Activated T-cell treated with anti-CD3 and anti-CD28 coated beads, Interleukin-2, amount 50 U/mL, for 24 hours (primary cell): ENCODE results near the gene ADCY2.
"Not testable (repeated sequence)": the region's sequence is repeated elsewhere in the genome, so short reads cannot be mapped to it uniquely, and the experiment has no call there.

ENCODE experiments used
- DNase-seq: peaks from one replicate; pipeline ENCODE4 v3.0.0-alpha.2; 2020
- H3K27ac Mint-ChIP-seq: 2 replicates; pipeline ENCODE4 v1.8.0; 2020; ENCODE audit warnings: mild to moderate bottlenecking, mixed read lengths
- H3K27me3 Mint-ChIP-seq: 2 replicates; pipeline ENCODE4 v1.8.0; 2020; ENCODE audit warnings: mixed read lengths
- H3K36me3 Mint-ChIP-seq: 2 replicates; pipeline ENCODE4 v1.8.0; 2020; ENCODE audit warnings: low read depth, mixed read lengths
- H3K4me1 Mint-ChIP-seq: 2 replicates; pipeline ENCODE4 v1.8.0; 2020; ENCODE audit warnings: low read depth, mixed read lengths
- H3K4me3 Mint-ChIP-seq: 2 replicates; pipeline ENCODE4 v1.8.0; 2020; ENCODE audit warnings: mild to moderate bottlenecking, moderate library complexity, mixed read lengths
- H3K9me3 Mint-ChIP-seq: 2 replicates; pipeline ENCODE4 v1.8.0; 2020; ENCODE audit warnings: mixed read lengths

The ADCY2 gene

DNA sequence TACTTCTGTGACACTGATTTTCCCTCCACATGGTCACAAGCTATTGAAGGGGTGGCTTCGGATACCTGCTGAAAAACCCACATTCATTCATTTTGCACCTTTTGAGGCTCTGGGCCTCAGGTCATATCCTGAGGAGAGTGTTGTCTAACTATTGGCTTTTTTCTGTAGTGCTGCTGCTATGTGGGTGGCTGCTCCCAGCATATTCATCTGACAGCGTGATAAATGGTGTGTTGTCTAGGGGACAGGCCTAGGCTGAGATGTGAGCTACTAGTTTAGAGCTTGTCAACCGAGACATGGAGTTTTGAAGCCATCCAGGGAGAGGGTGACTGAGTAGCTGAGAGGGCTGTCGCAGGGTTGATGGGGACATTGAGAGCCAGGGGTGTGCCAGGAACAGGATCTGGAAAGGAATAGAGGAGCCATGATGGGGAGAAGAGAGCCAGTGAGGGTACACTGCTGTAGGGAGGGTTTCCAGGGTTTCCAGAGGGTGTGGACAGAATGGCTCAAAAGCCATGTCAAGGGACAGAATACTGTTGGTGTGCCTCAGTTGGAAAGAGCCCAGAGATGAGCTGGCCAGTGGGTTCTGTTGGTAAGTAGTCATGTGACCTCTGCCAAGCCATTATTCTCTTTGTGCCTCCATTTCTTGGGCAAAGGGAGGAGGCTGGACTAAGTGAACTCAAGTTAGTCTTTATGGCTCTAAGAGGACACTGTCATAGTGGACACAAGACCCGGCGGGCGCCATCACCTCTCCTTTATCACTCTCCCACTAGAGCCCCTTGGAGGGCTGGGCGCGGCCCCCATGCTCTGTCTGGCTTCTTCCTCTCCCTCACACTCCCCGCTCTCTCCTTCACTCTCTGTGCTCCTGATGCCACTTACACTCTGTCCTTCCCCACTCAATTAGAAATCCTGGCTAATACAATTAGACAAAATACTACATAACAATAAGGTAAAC lies 19.9 kb downstream of the ADCY2 start:
- Mint-ChIP-seq H3K9me3 (peaks cover 2% of the 10 kb centered on the region), H3K27me3 (peaks cover 7% of the 10 kb centered on the region), H3K4me3 (no peak overlapping the region), H3K4me1 (no peaks in the 10 kb centered on the region), H3K27ac (no peak overlapping the region), H3K36me3 (no peaks in the 10 kb centered on the region)
- DNase-seq, result no peak

DNA sequence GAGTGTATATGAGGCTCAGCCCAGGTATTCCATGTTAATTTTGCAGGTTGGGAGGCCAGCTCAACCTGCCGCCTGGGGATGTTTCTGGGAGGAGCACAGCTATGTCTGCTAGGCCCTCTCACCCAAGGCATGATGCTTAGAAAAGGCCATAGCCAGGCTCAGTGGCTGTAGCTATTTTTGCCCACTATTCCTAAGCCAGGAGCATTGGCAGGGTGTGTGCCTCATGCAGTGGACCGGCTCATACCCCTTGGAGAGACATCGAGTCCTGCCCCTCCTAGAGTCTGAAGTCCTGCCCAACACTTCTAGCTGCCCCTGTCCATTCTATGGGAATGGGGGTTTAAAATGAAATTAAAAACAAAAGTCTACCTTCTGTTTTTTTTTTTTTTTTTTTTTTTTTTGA lies 22.3 kb downstream of the ADCY2 start:
- H3K27me3 Mint-ChIP-seq, result peaks cover 7% of the 10 kb centered on the region
- no peaks in the 10 kb centered on the region for H3K9me3 Mint-ChIP-seq
- no peaks in the 10 kb centered on the region for H3K36me3 Mint-ChIP-seq
- no peak for DNase-seq
- no peak overlapping the region for H3K4me3 Mint-ChIP-seq
- H3K4me1 Mint-ChIP-seq, result no peaks in the 10 kb centered on the region
- H3K27ac Mint-ChIP-seq, result no peak overlapping the region

DNA sequence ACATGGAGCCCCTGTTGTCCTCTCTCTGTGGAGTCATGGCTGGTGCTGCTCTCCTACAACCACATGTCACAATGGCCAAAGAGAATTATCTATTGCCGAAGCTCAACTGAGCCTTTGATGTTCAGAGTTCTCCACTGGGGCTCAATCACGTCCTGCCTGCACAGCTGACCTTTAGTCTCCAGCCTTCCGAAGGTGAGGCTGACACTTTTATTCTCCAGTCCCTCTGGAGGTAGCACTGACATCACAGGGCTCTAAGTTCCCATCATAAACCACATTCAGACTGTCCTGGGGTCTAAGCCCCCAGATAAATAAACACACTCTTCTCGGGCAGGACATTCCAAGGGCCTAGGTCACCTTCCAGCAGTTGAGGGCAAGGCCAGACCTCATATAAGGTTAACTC lies 23.4 kb downstream of the ADCY2 start:
- no peak overlapping the region for H3K27ac Mint-ChIP-seq
- DNase-seq, result no peak
- no peak overlapping the region for H3K4me3 Mint-ChIP-seq
- H3K36me3 Mint-ChIP-seq, result no peaks in the 10 kb centered on the region
- H3K4me1 Mint-ChIP-seq, result no peaks in the 10 kb centered on the region
- no peaks in the 10 kb centered on the region for H3K9me3 Mint-ChIP-seq
- peaks cover 7% of the 10 kb centered on the region for H3K27me3 Mint-ChIP-seq

DNA sequence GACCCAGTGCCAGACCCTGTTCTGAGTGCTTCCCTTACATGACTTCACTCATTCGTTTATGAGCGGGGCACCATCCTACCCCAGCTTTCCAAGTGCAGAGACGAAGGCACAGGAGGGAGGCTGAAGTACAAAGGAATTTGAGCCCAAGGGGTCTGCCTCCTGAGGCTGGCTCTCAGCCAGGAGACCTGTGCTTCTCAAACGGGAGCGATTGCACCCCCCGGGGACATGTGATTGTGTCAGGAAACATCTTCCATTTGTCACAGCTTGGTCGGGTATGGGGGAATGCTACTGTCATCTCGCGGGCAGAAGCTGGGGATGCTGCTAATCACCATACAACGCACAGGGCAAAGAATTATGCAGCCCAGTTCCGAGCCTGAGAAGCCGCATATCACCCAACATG lies 23.9 kb downstream of the ADCY2 start:
- DNase-seq, result no peak
- Mint-ChIP-seq H3K9me3 (no peaks in the 10 kb centered on the region), H3K4me1 (no peaks in the 10 kb centered on the region), H3K27me3 (peaks cover 7% of the 10 kb centered on the region), H3K4me3 (no peak overlapping the region), H3K36me3 (no peaks in the 10 kb centered on the region), H3K27ac (no peak overlapping the region)

DNA sequence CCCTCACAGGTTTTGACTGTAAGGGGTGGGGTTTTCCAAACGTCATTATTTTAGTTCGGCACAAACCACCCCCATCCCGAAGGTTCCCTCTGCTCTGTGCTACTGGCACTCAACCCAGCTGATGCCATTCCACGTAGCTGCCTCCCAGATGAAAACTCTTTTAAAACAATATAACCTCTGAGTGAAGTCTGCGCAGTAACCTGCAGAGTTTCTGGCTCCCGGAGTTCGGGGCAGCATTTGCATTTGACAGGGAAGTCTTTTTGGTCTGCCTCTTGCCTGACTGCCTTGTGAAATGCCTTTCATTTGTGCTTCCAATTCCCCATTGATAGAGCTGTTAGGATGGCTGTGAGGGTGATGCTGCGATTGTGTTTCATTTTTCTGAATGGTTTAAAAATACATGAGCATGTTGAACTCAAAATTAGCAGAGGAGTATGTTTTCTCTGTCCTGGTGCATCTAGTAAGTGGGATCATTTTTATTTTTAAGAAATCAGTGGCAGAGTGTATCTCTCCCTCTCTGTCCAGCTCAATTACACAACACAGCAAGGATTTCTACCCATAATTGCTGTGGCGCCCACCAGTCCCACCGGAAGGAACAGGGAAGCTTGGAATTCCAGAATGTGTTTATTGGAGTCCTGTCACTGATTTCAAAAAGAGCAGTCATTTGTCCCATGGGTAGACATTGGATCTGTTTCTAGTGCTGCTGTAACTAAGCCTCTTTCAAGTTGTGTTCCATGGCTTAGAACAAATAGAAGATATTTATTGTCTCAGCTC lies 24.8 kb downstream of the ADCY2 start:
- no peaks in the 10 kb centered on the region for H3K9me3 Mint-ChIP-seq
- H3K27me3 Mint-ChIP-seq, result peaks cover 7% of the 10 kb centered on the region
- H3K27ac Mint-ChIP-seq, result no peak overlapping the region
- H3K4me1 Mint-ChIP-seq, result no peaks in the 10 kb centered on the region
- H3K4me3 Mint-ChIP-seq, result no peak overlapping the region
- DNase-seq, result no peak
- no peaks in the 10 kb centered on the region for H3K36me3 Mint-ChIP-seq

DNA sequence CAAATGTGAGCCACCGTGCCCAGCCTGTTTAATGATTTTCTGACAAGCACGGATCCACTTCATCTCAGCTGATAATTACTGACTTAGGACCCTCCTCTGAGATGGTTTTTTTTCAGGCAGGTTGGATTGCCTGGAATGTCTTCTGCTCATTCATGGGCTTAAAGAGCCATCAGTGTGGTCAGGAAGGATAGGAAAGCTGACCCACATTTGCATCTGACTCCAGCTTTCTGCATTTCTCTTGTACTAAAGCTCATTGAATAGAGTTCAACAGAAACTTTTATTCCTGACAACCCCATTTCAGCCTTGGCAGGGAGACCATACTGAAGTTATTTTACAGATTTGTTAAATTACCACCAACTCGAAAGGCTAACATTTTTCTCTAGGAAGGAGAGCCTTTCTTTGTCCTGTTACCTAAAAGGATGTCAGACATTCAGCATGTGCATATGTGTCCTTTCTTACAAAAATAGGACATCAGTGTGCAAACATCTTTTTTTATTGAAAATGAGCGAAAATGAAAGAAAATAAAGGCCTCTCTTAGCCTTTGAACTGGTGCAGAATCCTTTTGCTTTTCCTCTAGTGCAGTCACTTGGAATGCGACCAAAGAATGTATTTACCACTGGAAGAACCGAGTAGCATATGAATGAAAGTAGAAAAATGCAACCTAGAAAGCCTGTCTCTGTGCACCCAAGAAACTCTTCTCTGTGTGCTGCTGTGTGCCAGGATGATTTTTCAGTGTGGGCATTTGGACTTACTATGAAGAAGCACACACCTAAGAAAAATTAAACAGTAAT lies 26.6 kb downstream of the ADCY2 start:
- no peak for DNase-seq
- Mint-ChIP-seq H3K27me3 (peaks cover 7% of the 10 kb centered on the region), H3K36me3 (no peaks in the 10 kb centered on the region), H3K4me3 (no peak overlapping the region), H3K9me3 (no peaks in the 10 kb centered on the region), H3K4me1 (no peaks in the 10 kb centered on the region), H3K27ac (no peak overlapping the region)

DNA sequence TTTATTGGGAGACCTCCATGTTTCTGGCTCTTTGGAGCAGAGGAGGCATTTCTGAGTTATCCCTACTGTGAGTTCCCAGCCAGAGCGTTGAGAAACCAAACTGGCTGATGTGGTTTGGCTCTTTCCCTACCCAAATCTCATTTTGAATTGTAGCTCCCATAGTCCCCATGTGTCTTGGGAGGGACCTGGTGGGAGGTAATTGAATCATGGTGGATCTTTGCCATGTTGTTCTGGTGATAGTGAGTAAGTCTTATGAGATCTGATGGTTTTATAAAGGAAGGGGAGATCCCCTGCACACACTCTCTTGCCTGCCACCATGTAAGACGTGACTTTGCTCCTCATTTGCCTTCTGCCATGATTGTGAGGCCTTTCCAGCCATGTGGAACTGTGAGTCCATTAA lies 27.3 kb downstream of the ADCY2 start:
- not testable (repeated sequence) for H3K4me3 Mint-ChIP-seq, H3K27me3 Mint-ChIP-seq, H3K4me1 Mint-ChIP-seq, H3K27ac Mint-ChIP-seq, H3K36me3 Mint-ChIP-seq, DNase-seq, H3K9me3 Mint-ChIP-seq

DNA sequence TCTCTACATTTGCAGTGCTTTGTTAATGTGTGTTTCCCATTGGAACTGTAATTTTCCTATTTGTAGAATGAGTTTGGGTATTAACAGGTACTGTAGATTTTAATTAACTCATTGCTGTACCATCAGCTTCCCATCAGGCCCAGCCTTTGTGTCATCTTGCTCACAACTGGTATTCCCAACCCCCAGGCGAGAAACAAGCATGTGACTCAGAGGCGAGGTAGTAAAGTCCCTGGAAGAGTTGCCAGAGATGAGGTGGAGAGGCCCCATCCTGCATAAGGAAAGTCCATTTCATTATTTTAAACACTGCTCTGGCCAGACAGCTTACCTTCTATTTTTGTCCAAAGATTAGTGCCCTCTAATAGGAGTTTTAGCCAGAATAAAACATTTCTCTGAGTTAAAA lies 29.9 kb downstream of the ADCY2 start:
- Mint-ChIP-seq H3K27ac (no peak overlapping the region), H3K9me3 (no peaks in the 10 kb centered on the region), H3K36me3 (no peaks in the 10 kb centered on the region), H3K27me3 (peaks cover under 1% of the 10 kb centered on the region), H3K4me1 (no peaks in the 10 kb centered on the region), H3K4me3 (no peak overlapping the region)
- DNase-seq, result no peak

DNA sequence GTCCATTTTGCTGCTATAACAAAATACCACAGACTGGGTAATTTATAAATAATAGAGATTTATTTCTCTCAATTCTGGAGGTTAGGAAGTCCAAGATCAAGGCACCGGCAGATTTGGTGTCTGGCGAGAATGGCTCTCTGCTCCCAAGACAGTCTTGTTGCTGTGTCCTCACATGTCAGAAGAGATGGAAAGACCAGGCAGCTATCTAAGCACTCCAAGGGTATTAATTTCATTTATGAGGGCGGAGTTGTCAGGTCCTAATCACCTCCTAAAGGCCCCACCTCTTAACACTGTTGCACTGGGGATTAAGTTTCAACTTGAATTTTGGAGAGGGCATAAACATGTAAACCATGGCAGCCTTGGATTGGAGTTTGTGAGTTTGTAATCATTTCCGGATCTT lies 30.3 kb downstream of the ADCY2 start:
- Mint-ChIP-seq H3K27me3 (no peaks in the 10 kb centered on the region), H3K36me3 (no peaks in the 10 kb centered on the region), H3K27ac (no peak overlapping the region), H3K4me3 (no peak overlapping the region), H3K9me3 (no peaks in the 10 kb centered on the region), H3K4me1 (no peaks in the 10 kb centered on the region)
- no peak for DNase-seq

DNA sequence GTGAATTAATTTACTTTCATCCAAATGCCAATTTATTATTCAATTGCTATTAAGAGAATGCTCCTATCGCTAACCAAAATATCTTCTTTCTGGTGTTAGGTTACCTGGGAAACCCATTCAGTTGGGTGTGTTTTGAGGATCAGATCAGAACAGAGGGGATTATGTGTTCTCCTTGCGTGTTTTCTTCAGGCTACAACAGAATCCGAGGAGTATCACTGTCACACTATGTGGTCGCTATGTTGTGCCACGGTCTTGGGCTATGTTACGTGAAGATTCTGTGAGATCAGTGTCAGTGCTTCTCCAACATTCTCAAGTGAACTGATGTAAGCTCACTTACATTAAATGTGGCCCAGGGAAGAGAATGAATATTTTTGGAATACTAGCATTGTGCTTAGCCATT lies 39.0 kb downstream of the ADCY2 start:
- Mint-ChIP-seq H3K4me3 (no peak overlapping the region), H3K4me1 (no peaks in the 10 kb centered on the region), H3K9me3 (peaks cover 3% of the 10 kb centered on the region), H3K27me3 (no peaks in the 10 kb centered on the region), H3K27ac (no peak overlapping the region), H3K36me3 (no peaks in the 10 kb centered on the region)
- no peak for DNase-seq

DNA sequence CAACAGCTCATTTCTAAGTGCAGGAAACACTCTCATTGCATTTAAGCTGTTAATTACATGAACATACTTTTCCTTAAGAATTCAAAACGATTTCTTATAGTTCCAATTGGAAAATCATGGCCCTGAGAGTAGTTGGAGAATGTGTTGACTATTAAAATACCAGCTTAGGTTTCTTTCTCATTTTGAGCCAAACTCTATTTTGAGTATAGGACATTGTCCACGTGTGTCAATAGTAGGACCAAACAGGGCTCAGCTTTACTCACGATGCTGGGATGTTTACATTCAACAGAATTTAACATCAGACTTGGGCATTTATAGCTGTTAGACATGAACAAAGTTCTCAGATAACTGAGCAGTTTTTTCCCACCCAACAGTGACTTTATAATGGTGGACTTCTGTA lies 39.6 kb downstream of the ADCY2 start:
- H3K4me3 Mint-ChIP-seq, result no peak overlapping the region
- no peak overlapping the region for H3K27ac Mint-ChIP-seq
- no peak for DNase-seq
- H3K27me3 Mint-ChIP-seq, result no peaks in the 10 kb centered on the region
- H3K4me1 Mint-ChIP-seq, result no peaks in the 10 kb centered on the region
- no peaks in the 10 kb centered on the region for H3K36me3 Mint-ChIP-seq
- peaks cover 3% of the 10 kb centered on the region for H3K9me3 Mint-ChIP-seq

DNA sequence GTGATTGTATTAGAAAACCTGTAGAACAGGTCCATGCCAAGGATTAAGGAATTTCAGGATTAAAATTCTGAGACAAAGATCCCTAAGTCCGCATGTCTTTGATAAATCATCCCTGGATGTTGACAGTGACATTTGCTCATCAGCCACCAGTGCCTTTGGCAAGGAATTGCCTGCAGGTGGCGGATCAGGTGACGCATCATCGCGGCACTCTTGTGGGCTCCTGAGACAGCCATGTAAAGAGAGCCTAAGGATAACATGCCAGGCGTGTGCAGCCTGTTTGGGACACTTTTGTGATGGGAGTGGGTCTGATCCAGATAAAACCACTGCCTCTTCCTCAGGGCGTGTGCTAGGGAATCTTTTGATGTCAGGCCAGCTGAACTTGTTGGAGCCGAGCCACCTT lies 40.6 kb downstream of the ADCY2 start:
- peaks cover 9% of the 10 kb centered on the region for H3K9me3 Mint-ChIP-seq
- no peaks in the 10 kb centered on the region for H3K36me3 Mint-ChIP-seq
- no peak overlapping the region for H3K27ac Mint-ChIP-seq
- DNase-seq, result no peak
- no peak overlapping the region for H3K4me3 Mint-ChIP-seq
- no peaks in the 10 kb centered on the region for H3K27me3 Mint-ChIP-seq
- no peaks in the 10 kb centered on the region for H3K4me1 Mint-ChIP-seq

DNA sequence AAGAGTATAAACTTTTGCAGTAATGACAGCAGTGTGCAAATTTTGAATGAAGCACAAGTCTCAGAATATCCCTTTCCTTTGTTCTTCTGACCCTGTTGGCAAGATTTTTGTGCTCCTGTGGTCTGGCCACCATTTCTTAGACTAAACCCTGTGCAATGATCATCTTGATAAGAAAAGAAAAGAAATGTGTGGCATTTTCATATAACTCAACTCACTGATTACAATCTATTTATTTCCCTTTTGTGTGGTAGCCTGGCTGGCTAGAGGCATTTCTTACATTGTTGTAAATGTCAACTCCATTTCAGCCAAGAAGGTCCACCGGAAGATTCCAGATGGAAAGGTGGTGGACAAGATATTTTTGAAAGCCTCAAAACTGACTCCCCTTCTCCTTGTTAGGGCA lies 41.9 kb downstream of the ADCY2 start:
- Mint-ChIP-seq H3K27me3 (no peaks in the 10 kb centered on the region), H3K27ac (no peak overlapping the region), H3K4me3 (no peak overlapping the region), H3K36me3 (no peaks in the 10 kb centered on the region), H3K4me1 (no peaks in the 10 kb centered on the region), H3K9me3 (peaks cover 9% of the 10 kb centered on the region)
- DNase-seq, result no peak

DNA sequence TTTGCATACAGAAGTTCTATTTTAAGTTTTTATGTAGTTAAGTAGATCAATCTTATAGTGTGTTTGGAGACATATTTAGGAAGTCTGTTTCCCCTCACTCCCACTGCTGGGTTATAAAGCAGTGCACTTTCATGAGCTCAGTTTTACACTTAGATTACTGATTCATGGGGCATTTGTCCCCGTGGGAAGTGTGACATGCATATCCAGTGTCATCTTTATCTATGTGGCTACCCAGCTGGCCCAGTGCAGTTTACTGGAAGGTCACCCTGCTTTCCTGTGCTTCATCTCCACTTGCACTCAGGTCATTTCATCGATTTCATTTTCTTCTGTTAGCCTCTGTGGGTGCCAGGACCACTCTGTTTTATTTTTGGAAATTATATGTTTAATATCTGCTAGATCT lies 49.1 kb downstream of the ADCY2 start:
- no peak for DNase-seq
- Mint-ChIP-seq H3K27ac (no peak overlapping the region), H3K27me3 (no peaks in the 10 kb centered on the region), H3K4me1 (no peaks in the 10 kb centered on the region), H3K9me3 (peaks cover 5% of the 10 kb centered on the region), H3K4me3 (no peak overlapping the region), H3K36me3 (no peaks in the 10 kb centered on the region)
